PC-3 (cell line): ENCODE results near the gene ADAD2. TPM values are rescaled to one million over a fixed set of nuclear protein-coding genes. Genes with fewer than 3 reads are reported as not detected.

Experiments
- ATAC-seq: fragments of 200-7000 bp; cut with Tn5 transposase; 2 replicates; pipeline ENCODE4 v1.9.1; 2020; ENCODE audit warnings: mild to moderate bottlenecking, moderate library complexity
- BruUV-seq: library from RNA; stranded (reverse); fragments of 400-500 nt; replicated peaks from 2 replicates; lab custom pipeline; 2021; lab: Mats Ljungman, UMichigan
- CTCF ChIA-PET: fragments of 300-600 bp; sonication (Branson Sonifier 250); formaldehyde crosslinking; loops from one replicate; lab custom pipeline; 2022; ENCODE audit warnings: antibody characterized with exemption; lab: Charles Lee
- POLR2A ChIA-PET: fragments of 300-600 bp; sonication (Branson Sonifier 250); formaldehyde crosslinking; loops from one replicate; lab custom pipeline; 2022; ENCODE audit warnings: antibody characterized with exemption; ENCODE audit not compliant: unreplicated experiment; lab: Charles Lee
- DNase-seq: peaks from one replicate; pipeline ENCODE4 v3.0.0-alpha.2; 2015
- H2AFZ ChIP-seq: fragments of 300-600 bp; sonication (generic); 2 replicates; pipeline ENCODE4 v1.6.0; 2016; ENCODE audit warnings: antibody characterized with exemption, low read length
- H3F3A ChIP-seq: fragments of 300-600 bp; sonication (generic); one replicate; pipeline ENCODE4 v1.6.0; 2017; ENCODE audit warnings: antibody characterized with exemption, low read length, control low read depth, mild to moderate bottlenecking; ENCODE audit not compliant: unreplicated experiment
- H3K27ac ChIP-seq: fragments of 300-600 bp; sonication (generic); 2 replicates; pipeline ENCODE4 v1.5.1; 2016; ENCODE audit warnings: mild to moderate bottlenecking, low read length
- H3K27me3 ChIP-seq: fragments of 300-600 bp; sonication (generic); 2 replicates; pipeline ENCODE4 v1.6.1; 2016; ENCODE audit warnings: low read length, mixed read lengths
- H3K36me3 ChIP-seq: fragments of 300-600 bp; sonication (generic); 2 replicates; pipeline ENCODE4 v1.6.1; 2016; ENCODE audit warnings: low read depth, mixed run types, low read length, mixed read lengths
- H3K4me1 ChIP-seq: fragments of 300-600 bp; sonication (generic); 2 replicates; pipeline ENCODE4 v1.5.1; 2016; ENCODE audit warnings: low read length; ENCODE audit not compliant: insufficient read depth
- H3K4me2 ChIP-seq: fragments of 300-600 bp; sonication (generic); 2 replicates; pipeline ENCODE4 v1.6.0; 2016; ENCODE audit warnings: low read length
- H3K4me3 ChIP-seq: fragments of 300-600 bp; sonication (generic); 2 replicates; pipeline ENCODE4 v1.5.1; 2016; ENCODE audit warnings: mild to moderate bottlenecking, low read length, mixed read lengths
- H3K79me2 ChIP-seq: fragments of 300-600 bp; sonication (generic); 2 replicates; pipeline ENCODE4 v1.6.1; 2017; ENCODE audit warnings: low read length, mixed read lengths
- H3K9ac ChIP-seq: fragments of 300-600 bp; sonication (generic); 2 replicates; pipeline ENCODE4 v1.6.0; 2016; ENCODE audit warnings: mild to moderate bottlenecking, low read length
- H3K9me2 ChIP-seq: fragments of 300-600 bp; sonication (generic); replicated peaks from 2 replicates; pipeline ENCODE4 v1.6.1; 2016; ENCODE audit warnings: mixed run types, low read length, mixed read lengths
- H3K9me3 ChIP-seq: fragments of 300-600 bp; sonication (generic); 2 replicates; pipeline ENCODE4 v1.6.1; 2016; ENCODE audit warnings: low read length, mixed read lengths
- H4K20me1 ChIP-seq: fragments of 300-600 bp; sonication (generic); 2 replicates; pipeline ENCODE4 v1.6.1; 2016; ENCODE audit warnings: low read length, mixed read lengths
- CTCF ChIP-seq: fragments of 300-600 bp; sonication (generic); conservative IDR thresholded peaks from 2 replicates; pipeline ENCODE4 v1.5.1; 2017; ENCODE audit warnings: antibody characterized with exemption, low read depth, mild to moderate bottlenecking, low read length
- EZH2 ChIP-seq: fragments of 300-600 bp; sonication (generic); IDR thresholded peaks from one replicate; pipeline ENCODE4 v1.6.1; 2017; ENCODE audit warnings: antibody characterized with exemption, mild to moderate bottlenecking, low read length; ENCODE audit not compliant: unreplicated experiment
- EZH2phosphoT487 ChIP-seq: fragments of 300-600 bp; sonication (generic); IDR thresholded peaks from 2 replicates; pipeline ENCODE4 v1.6.1; 2018; ENCODE audit warnings: mild to moderate bottlenecking, antibody characterized with exemption, low read length, borderline replicate concordance
- intact Hi-C: fragments of 100-400 bp; cut with micrococcal nuclease; formaldehyde crosslinking; loops from 2 replicates; pipeline ENCODE4 v1.9.0; 2023
- total RNA-seq: library from RNA; depleted of rRNA; stranded (reverse); fragments of >200 nt; gene quantifications from 2 replicates; pipeline ENCODE4 v1.2.3, GENCODE V29; 2014

Gene ADAD2
- total RNA-seq, 1 experiment from 2014 or later = not detected

GRCh38 chr16:84240455-84240854 lies 49.5 kb downstream of the ADAD2 start:
- Histone ChIP-seq H2AFZ (no peak overlapping the region), H3K79me2 (no peaks in the 10 kb centered on the region), H3K27me3 (peaks cover 6% of the 10 kb centered on the region; the same call in 1 of the 2 replicates), H3K4me1 (no peaks in the 10 kb centered on the region), H3K9me2 (no peaks in the 10 kb centered on the region), H3K9ac (no peak overlapping the region), H3F3A (no peaks in the 10 kb centered on the region), H3K4me2 (no peak overlapping the region), H4K20me1 (no peaks in the 10 kb centered on the region), H3K9me3 (no peaks in the 10 kb centered on the region), H3K4me3 (no peak overlapping the region), H3K27ac (no peak overlapping the region), H3K36me3 (no peaks in the 10 kb centered on the region)
- no peak for ATAC-seq
- ChIA-PET CTCF (no interaction called here), POLR2A (no interaction called here)
- DNase-seq = no peak
- intact Hi-C loops = no loop called here
- TF ChIP-seq CTCF (no peak), EZH2phosphoT487 (no peak), EZH2 (no peak)
- no TSS peak for BruUV-seq

- Histone ChIP-seq H2AFZ (no peak overlapping the region), H3K9me2 (no peaks in the 10 kb centered on the region), H3K4me1 (no peaks in the 10 kb centered on the region), H3K4me3 (no peak overlapping the region), H3K36me3 (no peaks in the 10 kb centered on the region), H3K4me2 (no peak overlapping the region), H3K9me3 (no peaks in the 10 kb centered on the region), H3K79me2 (no peaks in the 10 kb centered on the region), H3K9ac (no peak overlapping the region), H4K20me1 (no peaks in the 10 kb centered on the region), H3K27me3 (peaks cover 6% of the 10 kb centered on the region; the same call in 1 of the 2 replicates), H3K27ac (no peak overlapping the region), H3F3A (no peaks in the 10 kb centered on the region)
- ChIA-PET CTCF (no interaction called here), POLR2A (no interaction called here)
- no peak for ATAC-seq
- TF ChIP-seq EZH2 (no peak), EZH2phosphoT487 (no peak), CTCF (no peak)
- no peak for DNase-seq
- no TSS peak for BruUV-seq
- intact Hi-C loops = no loop called here
These were observed 50.8 kb downstream of the ADAD2 start for GRCh38 chr16:84241778-84242177.

- no peaks in the 10 kb centered on the region for H3K36me3 ChIP-seq
- no peak overlapping the region for H3K9ac ChIP-seq
- POLR2A ChIA-PET = no interaction called here
- H4K20me1 ChIP-seq = no peaks in the 10 kb centered on the region
- no peak overlapping the region for H3K27ac ChIP-seq
- DNase-seq (no peak), ATAC-seq (no peak)
- CTCF ChIA-PET = no interaction called here
- no peaks in the 10 kb centered on the region for H3K79me2 ChIP-seq
- H3F3A ChIP-seq = no peaks in the 10 kb centered on the region
- TF ChIP-seq EZH2phosphoT487 = no peak
- TF ChIP-seq CTCF = no peak
- no peak for TF ChIP-seq EZH2
- no peak overlapping the region for H3K4me2 ChIP-seq
- no peak overlapping the region for H2AFZ ChIP-seq
- no peaks in the 10 kb centered on the region for H3K9me3 ChIP-seq
- no peaks in the 10 kb centered on the region for H3K9me2 ChIP-seq
- BruUV-seq = no TSS peak
- peaks cover 8% of the 10 kb centered on the region for H3K4me1 ChIP-seq
- H3K4me3 ChIP-seq = no peak overlapping the region
- peaks cover 6% of the 10 kb centered on the region; the same call in 1 of the 2 replicates for H3K27me3 ChIP-seq
- intact Hi-C loops = no loop called here
These were observed 51.9 kb downstream of the ADAD2 start for GRCh38 chr16:84242839-84243238.
